T-cell (primary cell): Measurements from ENCODE around the gene FYB1. TPM values are rescaled to one million over a fixed set of nuclear protein-coding genes. Genes with fewer than 3 reads are reported as not detected.

Source experiments
- ATAC-seq, 4 experiments: fragments of 200-7000 bp in 3 of 4; fragments of 150-1000 bp in 1 of 4; cut with Tn5 transposase; replicated peaks in 1 of 4; 1 replicate in 3 of 4; 2 replicates in 1 of 4; pipeline ENCODE4 v1.10.0; 2021; ENCODE audit warnings: moderate library complexity in 3 of 4, mild to moderate bottlenecking in 2 of 4, moderate number of reproducible peaks in 1 of 4
- CTCF ChIA-PET, 2 donors: fragments of 300-600 bp; sonication (Branson Sonifier 250); formaldehyde crosslinking; loops; one replicate each; lab custom pipeline; 2022; ENCODE audit warnings: antibody characterized with exemption in 2 of 2; lab: Charles Lee
- POLR2A ChIA-PET, 2 donors: fragments of 300-600 bp; sonication (Branson Sonifier 250); formaldehyde crosslinking; loops; one replicate each; lab custom pipeline; 2022; ENCODE audit warnings: antibody characterized with exemption in 2 of 2; lab: Charles Lee
- DNase-seq, 35 experiments: peaks; one replicate each; pipeline versions ENCODE4 v3.0.0 to v3.0.0-alpha.2; 2013 to 2023
- H3K27ac ChIP-seq: one replicate; pipeline ENCODE4 v1.5.1; 2013; ENCODE audit warnings: low read length
- H3K27me3 ChIP-seq, 2 experiments: replicated peaks in 1 of 2; 1 replicate in 1 of 2; 2 replicates in 1 of 2; pipeline versions ENCODE4 v1.6.1 to v1.7.0; 2013; ENCODE audit warnings: low read length in 1 of 2, mixed read lengths in 1 of 2; ENCODE audit not compliant: control insufficient read depth in 2 of 2, insufficient read depth in 2 of 2; ENCODE audit errors: extremely low read depth in 1 of 2
- H3K36me3 ChIP-seq, 2 donors: 1 replicate in 1 of 2; 2 replicates in 1 of 2; pipeline versions ENCODE4 v1.6.1 to v1.7.0; 2013; ENCODE audit warnings: low read length in 1 of 2; ENCODE audit not compliant: control insufficient read depth in 2 of 2, insufficient read depth in 1 of 2; ENCODE audit errors: extremely low read depth in 1 of 2
- H3K4me1 ChIP-seq, 2 experiments: 1 replicate in 1 of 2; 2 replicates in 1 of 2; pipeline versions ENCODE4 v1.6.1 to v1.7.0; 2013; ENCODE audit warnings: low read length in 2 of 2, mixed read lengths in 1 of 2; ENCODE audit not compliant: insufficient read depth in 2 of 2, control insufficient read depth in 1 of 2; ENCODE audit errors: extremely low read depth in 1 of 2
- H3K4me3 ChIP-seq, 2 donors: 1 replicate in 1 of 2; 2 replicates in 1 of 2; pipeline versions ENCODE4 v1.5.1 to v1.7.0; 2013; ENCODE audit warnings: mild to moderate bottlenecking in 2 of 2, low read length in 1 of 2, moderate library complexity in 1 of 2; ENCODE audit not compliant: control insufficient read depth in 1 of 2; ENCODE audit errors: extremely low read depth in 1 of 2
- H3K9me3 ChIP-seq: 2 replicates; pipeline ENCODE4 v1.7.0; 2013
- H3K27ac Mint-ChIP-seq, 2 donors: one replicate each; pipeline ENCODE4 v1.8.0; 2020 to 2021; ENCODE audit warnings: mild to moderate bottlenecking in 2 of 2, mixed read lengths in 2 of 2
- H3K27me3 Mint-ChIP-seq, 2 donors: one replicate each; pipeline ENCODE4 v1.8.0; 2021 to 2022; ENCODE audit warnings: mixed read lengths in 2 of 2
- H3K36me3 Mint-ChIP-seq: one replicate; pipeline ENCODE4 v1.8.0; 2021; ENCODE audit warnings: mixed read lengths
- H3K4me1 Mint-ChIP-seq, 3 donors: one replicate each; pipeline ENCODE4 v1.8.0; 2020 to 2022; ENCODE audit warnings: mixed read lengths in 3 of 3, mild to moderate bottlenecking in 1 of 3
- H3K4me3 Mint-ChIP-seq, 3 donors: one replicate each; pipeline ENCODE4 v1.8.0; 2020 to 2022; ENCODE audit warnings: mild to moderate bottlenecking in 3 of 3, mixed read lengths in 3 of 3, moderate library complexity in 3 of 3
- H3K9me3 Mint-ChIP-seq, 3 donors: one replicate each; pipeline ENCODE4 v1.8.0; 2020 to 2022; ENCODE audit warnings: mixed read lengths in 3 of 3
- WGBS: methylation state at CpG from one replicate; pipeline ENCODE4 v1.1.5; 2013; ENCODE audit warnings: missing lambda C conversion rate; ENCODE audit not compliant: insufficient coverage; 5-methylcytosine and 5-hydroxymethylcytosine counted together
- total RNA-seq, 35 experiments: library from RNA in 6 of 35; stranded (reverse) in 6 of 35; fragments of 120-200 nt in 1 of 35; gene quantifications; one replicate each; pipeline versions ENCODE4 v1.2.1 to v1.2.4 and lab custom pipeline; 2013 to 2026

Gene FYB1
- total RNA-seq, 5 donors from 2014 or later (not counting 1 experiment from before 2014, with no cell fraction given) = 372 to 769 (median 428) TPM

DNA sequence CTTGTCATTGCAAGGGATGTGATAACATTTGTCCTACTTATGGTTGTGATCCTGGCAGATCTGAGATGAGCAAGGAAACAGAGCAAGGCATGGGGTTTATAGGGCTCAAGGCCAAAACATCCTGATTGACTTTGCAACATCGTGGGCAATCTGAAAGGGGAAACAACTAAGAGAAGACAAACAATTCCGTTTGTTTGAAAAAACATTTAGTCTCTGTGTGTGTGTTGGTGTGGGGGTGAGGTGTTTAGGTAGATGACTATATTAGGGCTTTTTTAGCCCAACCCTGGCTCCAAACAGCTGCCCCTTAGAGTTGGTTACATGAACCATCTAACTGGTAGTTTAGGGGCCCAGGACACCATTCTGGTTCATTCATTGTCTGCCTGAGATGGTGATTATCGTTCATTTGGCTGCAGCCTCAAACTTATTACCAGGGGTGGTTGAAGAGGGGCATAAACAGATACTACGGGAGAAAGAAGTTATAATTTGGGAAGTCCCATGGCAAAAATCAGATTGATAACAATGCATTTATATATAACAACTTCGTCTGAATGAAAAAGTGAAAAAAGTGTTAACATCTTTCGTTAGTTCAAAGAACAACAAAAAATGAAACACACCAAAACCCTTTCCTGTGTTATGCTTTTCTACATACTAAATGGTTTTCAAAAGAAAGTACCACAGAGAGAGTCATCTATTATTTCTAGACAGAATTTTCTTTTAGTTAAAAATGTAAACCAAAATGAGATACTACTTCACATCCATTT lies 5.7 kb downstream of the FYB1 start:
- H3K27ac ChIP-seq = peak overlapping the region; percentile 87
- Mint-ChIP-seq H3K36me3 (no peaks in the 10 kb centered on the region), H3K4me1 (peaks cover 93 to 97% (median 93%) of the 10 kb centered on the region in 3 donors), H3K27ac (peak overlapping the region; percentile 96 to 98), H3K27me3 (no peaks in the 10 kb centered on the region), H3K9me3 (no peaks in the 10 kb centered on the region), H3K4me3 (peak overlapping the region; percentile 58 to 65 (median 63))
- ChIA-PET CTCF (interaction anchor here (0.6 to 2.4 kb wide), 5 partner anchors 18 to 242 kb away, joined by 3 to 15 read pairs (median 11); no protein-coding TSS in a partner anchor), POLR2A (no interaction called here)
- peak overlapping the region in 1 of 2 donors; percentile 47 for H3K4me3 ChIP-seq
- 0% methylated on average over 2 of the region's 6 CpGs for WGBS
- H3K27me3 ChIP-seq = no peaks in the 10 kb centered on the region
- no peaks in the 10 kb centered on the region for H3K9me3 ChIP-seq
- ATAC-seq (no peak), DNase-seq (peak in 1 of 35 experiments; percentile 50)
- H3K4me1 ChIP-seq = peaks cover 80 to 89% of the 10 kb centered on the region in 2 experiments
- H3K36me3 ChIP-seq = no peaks in the 10 kb centered on the region

DNA sequence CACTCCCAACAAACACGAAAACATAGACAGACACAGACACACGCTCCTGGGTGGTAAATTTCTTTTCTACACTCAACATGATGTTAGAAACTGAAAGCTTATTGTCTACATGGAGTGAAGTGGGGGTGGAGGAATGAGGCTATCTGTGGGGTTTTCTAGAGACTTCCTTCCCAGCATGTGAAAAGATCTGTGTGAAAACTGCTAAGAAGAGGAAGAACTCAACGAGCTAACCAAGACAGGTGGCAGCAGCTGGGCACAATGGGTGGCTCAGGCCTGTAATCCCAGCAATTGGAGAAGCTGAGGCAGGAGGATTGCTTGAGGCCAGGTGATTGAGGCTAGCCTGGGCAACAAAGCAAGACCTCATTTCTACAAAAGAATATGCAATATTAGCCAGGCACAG lies 7.6 kb downstream of the FYB1 start:
- H3K4me1 ChIP-seq = peaks cover 79 to 88% of the 10 kb centered on the region in 2 experiments
- H3K9me3 ChIP-seq = no peaks in the 10 kb centered on the region
- Mint-ChIP-seq H3K4me1 (peaks cover 95 to 100% (median 95%) of the 10 kb centered on the region in 3 donors), H3K27ac (peak overlapping the region; percentile 96 to 98), H3K27me3 (no peaks in the 10 kb centered on the region), H3K9me3 (no peaks in the 10 kb centered on the region), H3K36me3 (no peaks in the 10 kb centered on the region), H3K4me3 (peak overlapping the region; percentile 49 to 65 (median 58))
- H3K4me3 ChIP-seq = peak overlapping the region in 1 of 2 donors; percentile 2
- no peaks in the 10 kb centered on the region for H3K27me3 ChIP-seq
- ATAC-seq (peak; percentile 5 to 45 (median 18)), DNase-seq (peak in 16 of 35 experiments; percentile 26 to 81 (median 42))
- ChIA-PET POLR2A (interaction anchor here (0.6 to 1.8 kb wide), 11 partner anchors 9 to 1838 kb away, joined by 3 to 10 read pairs (median 4); no protein-coding TSS in a partner anchor), CTCF (interaction anchor here (0.5 to 2.4 kb wide), 19 partner anchors 9 to 72 kb away, joined by 3 to 15 read pairs (median 4); no protein-coding TSS in a partner anchor)
- WGBS = no CpG with 5 or more reads among the region's 3 CpGs
- no peaks in the 10 kb centered on the region for H3K36me3 ChIP-seq
- H3K27ac ChIP-seq = peak overlapping the region; percentile 87

- 3% methylated on average over 6 of the region's 10 CpGs for WGBS
- Mint-ChIP-seq H3K36me3 (no peaks in the 10 kb centered on the region), H3K4me1 (peaks cover 97 to 100% (median 98%) of the 10 kb centered on the region in 3 donors), H3K27ac (peak overlapping the region; percentile 96 to 98), H3K9me3 (no peaks in the 10 kb centered on the region), H3K4me3 (peak overlapping the region; percentile 65 to 71 (median 70)), H3K27me3 (no peaks in the 10 kb centered on the region)
- ChIA-PET POLR2A (interaction anchor here in 1 of 2 donors (1.6 kb wide), 1 partner anchor 14 kb away, joined by 7 read pairs; no protein-coding TSS in a partner anchor), CTCF (interaction anchor here (0.6 to 2.4 kb wide), 5 partner anchors 9 to 74 kb away, joined by 3 to 15 read pairs (median 4); no protein-coding TSS in a partner anchor)
- Histone ChIP-seq H3K4me1 (peaks cover 69 to 88% of the 10 kb centered on the region in 2 experiments), H3K27me3 (no peaks in the 10 kb centered on the region), H3K4me3 (peak overlapping the region; percentile 29 to 64), H3K27ac (peak overlapping the region; percentile 87), H3K36me3 (no peaks in the 10 kb centered on the region), H3K9me3 (no peaks in the 10 kb centered on the region)
- peak; percentile 70 to 91 (median 81) for DNase-seq
- peak; percentile 82 to 86 (median 84) for ATAC-seq
Measured at GRCh38 chr5:39209924-39210323, 9.4 kb downstream of the FYB1 start.

DNA sequence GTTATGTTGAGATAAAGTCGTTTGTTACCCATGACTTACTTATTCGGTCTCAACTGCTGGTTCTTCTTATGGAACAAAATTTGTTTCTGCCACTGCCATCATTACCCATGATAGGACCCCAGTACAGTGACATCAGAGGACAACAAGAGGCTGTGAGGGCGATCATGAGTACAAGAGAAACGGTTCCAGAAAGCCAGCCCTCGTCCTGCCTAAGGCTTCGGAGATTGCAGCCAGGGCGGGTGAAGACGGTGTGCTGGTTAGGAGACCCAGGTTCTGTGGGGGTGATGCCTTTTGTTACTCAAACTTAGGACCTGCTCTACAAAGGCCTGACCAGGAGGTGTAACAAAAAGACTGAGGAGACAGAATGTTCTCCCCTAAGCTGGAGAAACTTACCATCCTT lies 10.9 kb downstream of the FYB1 start:
- Histone ChIP-seq H3K27ac (peak overlapping the region; percentile 87), H3K4me1 (peaks cover 69 to 89% of the 10 kb centered on the region in 2 experiments), H3K36me3 (peaks cover 0 to 1% of the 10 kb centered on the region in 2 donors), H3K27me3 (no peaks in the 10 kb centered on the region), H3K9me3 (no peaks in the 10 kb centered on the region), H3K4me3 (peak overlapping the region; percentile 24 to 64)
- Mint-ChIP-seq H3K4me1 (peaks cover 97 to 100% (median 98%) of the 10 kb centered on the region in 3 donors), H3K9me3 (no peaks in the 10 kb centered on the region), H3K27ac (peak overlapping the region; percentile 96 to 98), H3K4me3 (peak overlapping the region; percentile 65 to 71 (median 70)), H3K27me3 (no peaks in the 10 kb centered on the region), H3K36me3 (no peaks in the 10 kb centered on the region)
- no CpG with 5 or more reads among the region's 8 CpGs for WGBS
- DNase-seq (peak in 3 of 35 experiments; percentile 42 to 53 (median 43)), ATAC-seq (peak in 3 of 4 experiments; percentile 6 to 10 (median 7))
- ChIA-PET POLR2A (no interaction called here), CTCF (interaction anchor here (0.6 to 2.4 kb wide), 6 partner anchors 7 to 75 kb away, joined by 3 to 17 read pairs (median 6); no protein-coding TSS in a partner anchor)

GRCh38 chr5:39207345-39208045 lies 11.9 kb downstream of the FYB1 start:
- no peaks in the 10 kb centered on the region for H3K27me3 ChIP-seq
- Mint-ChIP-seq H3K27ac (peak overlapping the region; percentile 96 to 98), H3K27me3 (no peaks in the 10 kb centered on the region)

More at GRCh38 chr5:39207345-39208045, 11.9 kb downstream of the FYB1 start:
- ATAC-seq = no peak
- 0% methylated on average over 1 of the region's 5 CpGs for WGBS
- peak overlapping the region; percentile 87 for H3K27ac ChIP-seq
- H3K9me3 ChIP-seq = no peaks in the 10 kb centered on the region
- peak overlapping the region; percentile 65 to 71 (median 70) for H3K4me3 Mint-ChIP-seq
- peaks cover 92 to 94% (median 93%) of the 10 kb centered on the region in 3 donors for H3K4me1 Mint-ChIP-seq
- no peaks in the 10 kb centered on the region for H3K36me3 Mint-ChIP-seq
- H3K4me3 ChIP-seq = no peak overlapping the region
- peaks cover 0 to 2% of the 10 kb centered on the region in 2 donors for H3K36me3 ChIP-seq
- POLR2A ChIA-PET = interaction anchor here (0.5 to 0.6 kb wide), 2 partner anchors 15 to 24 kb away, joined by 3 read pairs; no protein-coding TSS in a partner anchor
- H3K4me1 ChIP-seq = peaks cover 65 to 81% of the 10 kb centered on the region in 2 experiments
- DNase-seq = peak in 1 of 35 experiments; percentile 33
- H3K9me3 Mint-ChIP-seq = no peaks in the 10 kb centered on the region
- CTCF ChIA-PET = interaction anchor here in 1 of 2 donors (2.3 kb wide), 1 partner anchor 10 kb away, joined by 7 read pairs; no protein-coding TSS in a partner anchor
